Bronchial epithelial cell (primary cell): ENCODE data around the gene LYPD3. TPM values are rescaled to one million over a fixed set of nuclear protein-coding genes. Genes with fewer than 3 reads are reported as not detected.

Source experiments
- DNase-seq: peaks from one replicate; pipeline ENCODE4 v3.0.0-alpha.2; 2010; ENCODE audit warnings: low read depth
- FAIRE-seq: peaks from 2 replicates; lab custom pipeline; 2011; peaks lifted over from hg19 to GRCh38; lab: Jason Lieb, UNC
- H3K27me3 ChIP-seq: 2 replicates; pipeline ENCODE4 v1.5.1; 2011; ENCODE audit warnings: low read length; ENCODE audit not compliant: control insufficient read depth, insufficient read depth
- H3K36me3 ChIP-seq: 2 replicates; pipeline ENCODE4 v1.5.1; 2011; ENCODE audit warnings: low read length; ENCODE audit not compliant: control insufficient read depth, insufficient read depth
- H3K4me3 ChIP-seq: 2 replicates; pipeline ENCODE4 v1.5.1; 2011; ENCODE audit warnings: mild to moderate bottlenecking, low read depth, low read length, control low read depth
- total RNA-seq: library from RNA; depleted of rRNA; stranded (reverse); fragments of >200 nt; gene quantifications from 2 replicates; pipeline ENCODE4 v1.2.1, GENCODE V29; 2014
- TF ChIP-seq, protein P1 (sequence below): IDR thresholded peaks from 2 replicates; pipeline ENCODE4 v1.5.1; 2011; ENCODE audit warnings: mild to moderate bottlenecking, moderate library complexity, low read length, control low read depth, inconsistent platforms; ENCODE audit not compliant: insufficient read depth, severe bottlenecking

The LYPD3 gene
- total RNA-seq, 1 donor from 2014 or later: 6.6 TPM

DNA sequence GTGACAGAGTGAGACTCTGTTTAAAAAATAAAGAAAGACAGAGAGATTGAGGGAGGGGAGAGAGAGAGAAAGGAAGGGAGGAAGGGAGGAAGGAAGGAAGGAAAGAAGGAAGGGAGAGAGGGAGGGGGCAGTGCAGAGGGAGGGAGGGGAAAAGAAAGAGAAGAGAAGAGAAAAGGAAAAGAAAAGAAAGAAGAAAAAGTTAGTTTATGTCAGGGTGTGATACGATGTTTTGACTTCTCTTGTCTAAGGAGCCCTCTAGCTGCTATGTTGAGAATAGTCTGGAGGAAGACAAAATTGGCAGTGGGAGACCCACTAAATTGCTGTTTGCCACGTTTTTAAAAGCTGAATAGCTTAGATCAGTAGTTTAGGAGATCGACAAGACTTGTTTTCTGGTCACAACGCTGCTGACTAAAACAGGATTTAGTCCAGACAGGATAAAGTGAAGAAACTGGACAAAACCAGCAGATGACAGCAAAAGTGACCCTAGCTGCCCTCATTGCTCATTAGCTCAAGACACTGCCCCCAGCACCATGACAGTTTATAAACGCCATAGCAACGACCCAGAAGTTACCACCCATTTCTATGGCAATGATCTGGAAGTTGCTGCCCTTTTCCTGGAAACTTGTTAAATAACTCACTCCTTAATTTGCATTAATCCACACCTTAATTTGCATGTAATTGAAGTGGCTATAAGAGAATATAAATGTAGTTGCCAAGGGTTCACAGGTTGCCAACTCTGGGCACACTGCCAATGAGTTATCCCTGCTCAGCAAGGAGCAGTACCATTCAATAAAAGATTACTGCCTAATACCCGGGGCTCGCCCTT is 39.6 kb downstream of the LYPD3 start:
- peak; percentile 32 for FAIRE-seq
- DNase-seq: peak; percentile 52

DNA sequence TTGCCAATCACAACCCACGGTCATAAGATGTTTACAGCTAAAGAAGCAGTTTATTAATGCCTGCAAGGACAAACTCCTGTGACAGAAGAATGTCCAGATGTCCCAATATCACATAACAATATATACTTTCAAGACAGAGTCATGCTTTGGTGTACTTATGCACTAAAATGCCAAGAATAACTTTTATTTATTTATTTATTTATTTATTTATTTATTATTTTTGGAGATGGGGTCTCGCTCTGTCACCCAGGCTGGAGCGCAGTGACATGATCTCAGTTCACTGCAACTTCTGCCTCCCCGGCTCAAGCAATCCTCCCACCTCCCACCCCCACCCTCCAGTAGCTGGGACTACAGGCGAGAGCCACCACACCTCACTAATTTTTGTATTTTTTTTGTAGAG is 41.6 kb downstream of the LYPD3 start:
- Histone ChIP-seq H3K36me3 (no peaks in the 10 kb centered on the region), H3K27me3 (no peaks in the 10 kb centered on the region), H3K4me3 (no peak overlapping the region)
- FAIRE-seq (no peak), DNase-seq (no peak)
- TF ChIP-seq, protein P1, sequence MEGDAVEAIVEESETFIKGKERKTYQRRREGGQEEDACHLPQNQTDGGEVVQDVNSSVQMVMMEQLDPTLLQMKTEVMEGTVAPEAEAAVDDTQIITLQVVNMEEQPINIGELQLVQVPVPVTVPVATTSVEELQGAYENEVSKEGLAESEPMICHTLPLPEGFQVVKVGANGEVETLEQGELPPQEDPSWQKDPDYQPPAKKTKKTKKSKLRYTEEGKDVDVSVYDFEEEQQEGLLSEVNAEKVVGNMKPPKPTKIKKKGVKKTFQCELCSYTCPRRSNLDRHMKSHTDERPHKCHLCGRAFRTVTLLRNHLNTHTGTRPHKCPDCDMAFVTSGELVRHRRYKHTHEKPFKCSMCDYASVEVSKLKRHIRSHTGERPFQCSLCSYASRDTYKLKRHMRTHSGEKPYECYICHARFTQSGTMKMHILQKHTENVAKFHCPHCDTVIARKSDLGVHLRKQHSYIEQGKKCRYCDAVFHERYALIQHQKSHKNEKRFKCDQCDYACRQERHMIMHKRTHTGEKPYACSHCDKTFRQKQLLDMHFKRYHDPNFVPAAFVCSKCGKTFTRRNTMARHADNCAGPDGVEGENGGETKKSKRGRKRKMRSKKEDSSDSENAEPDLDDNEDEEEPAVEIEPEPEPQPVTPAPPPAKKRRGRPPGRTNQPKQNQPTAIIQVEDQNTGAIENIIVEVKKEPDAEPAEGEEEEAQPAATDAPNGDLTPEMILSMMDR: no peak

More for the DNA sequence above, 39.6 kb downstream of the LYPD3 start:
- Histone ChIP-seq H3K36me3 (no peaks in the 10 kb centered on the region), H3K4me3 (no peak overlapping the region), H3K27me3 (no peaks in the 10 kb centered on the region)
- TF ChIP-seq, protein P1: peak; percentile 69

DNA sequence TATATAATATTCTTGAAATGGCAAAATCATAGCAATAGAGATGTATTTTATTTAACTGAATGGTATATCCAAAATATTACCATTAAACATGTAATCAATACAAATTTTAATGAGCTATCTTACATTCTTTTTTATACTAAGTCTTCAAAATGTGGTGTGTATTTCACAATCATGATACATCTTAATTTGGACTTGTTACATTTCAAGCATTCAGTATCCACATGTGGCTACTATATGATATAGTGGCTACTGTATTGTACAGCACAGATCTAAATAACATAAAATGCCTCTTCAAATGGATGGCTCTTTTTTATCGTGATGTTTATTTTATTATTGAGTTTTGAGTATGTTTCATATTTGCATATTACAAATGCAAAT is 42.7 kb downstream of the LYPD3 start:
- no peak for FAIRE-seq
- TF ChIP-seq, protein P1: no peak

DNA sequence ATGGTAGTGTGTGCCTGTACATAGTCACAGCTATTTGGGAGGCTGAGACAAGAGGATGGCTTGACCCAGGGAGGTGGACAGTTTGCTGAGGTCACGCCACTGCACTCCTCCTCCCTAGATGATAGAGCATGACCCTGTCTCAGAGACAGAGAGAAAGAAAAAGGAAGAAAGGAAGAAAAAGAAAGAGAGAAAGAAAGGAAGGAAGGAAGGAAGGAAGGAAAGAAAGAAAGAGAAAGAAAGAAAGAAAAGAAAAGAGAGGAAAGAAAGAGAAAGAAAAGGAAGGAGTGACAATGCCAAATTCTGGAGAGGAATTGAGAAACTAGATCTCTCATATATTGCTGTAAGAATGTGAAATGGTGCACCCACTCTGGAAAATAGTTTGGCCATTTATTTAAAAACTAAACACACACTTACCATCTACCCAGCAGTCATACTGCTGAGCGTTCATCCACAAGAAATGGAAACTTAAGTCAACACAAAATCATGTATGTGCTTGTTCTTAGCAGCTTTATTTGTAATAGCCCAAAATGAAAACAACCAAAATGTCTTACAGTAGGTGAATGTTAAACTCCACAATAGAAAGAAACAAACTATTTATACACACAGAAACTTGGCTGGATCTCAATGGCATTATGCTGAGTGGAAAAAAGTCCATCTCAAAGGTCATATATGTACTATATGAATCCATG is 43.3 kb downstream of the LYPD3 start:
- DNase-seq: peak; percentile 78
- H3K36me3 ChIP-seq: no peaks in the 10 kb centered on the region
- TF ChIP-seq, protein P1: no peak
- no peak overlapping the region for H3K4me3 ChIP-seq
- FAIRE-seq: no peak
- H3K27me3 ChIP-seq: no peaks in the 10 kb centered on the region

More for the DNA sequence above, 42.7 kb downstream of the LYPD3 start:
- Histone ChIP-seq H3K36me3 (no peaks in the 10 kb centered on the region), H3K4me3 (no peak overlapping the region), H3K27me3 (no peaks in the 10 kb centered on the region)
- no peak for DNase-seq

DNA sequence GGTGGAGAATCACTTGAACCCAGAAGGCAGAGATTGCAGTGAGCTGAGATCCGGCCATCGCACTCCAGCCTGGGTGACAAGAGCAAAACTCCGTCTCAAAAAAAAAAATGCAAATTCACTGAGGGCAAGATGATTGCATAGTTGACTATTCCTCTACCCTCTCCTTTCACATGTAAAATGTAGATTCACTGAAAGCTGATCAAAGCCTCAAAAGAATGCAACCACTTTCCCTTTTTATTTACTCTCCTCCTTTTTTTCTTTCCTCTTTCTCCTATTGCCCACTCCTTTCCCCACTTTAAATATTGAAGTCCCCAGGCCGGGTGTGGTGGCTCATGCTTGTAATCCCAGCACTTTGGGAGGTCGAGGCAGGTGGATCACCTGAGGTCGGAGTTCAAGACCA is 44.5 kb downstream of the LYPD3 start:
- no peaks in the 10 kb centered on the region for H3K27me3 ChIP-seq
- no peak for FAIRE-seq
- no peak overlapping the region for H3K4me3 ChIP-seq
- H3K36me3 ChIP-seq: no peaks in the 10 kb centered on the region
- TF ChIP-seq, protein P1: no peak
- DNase-seq: no peak
